Activated CD8-positive, alpha-beta T cell treated with anti-CD3 and anti-CD28 coated beads for 36 hours (primary cell): Measurements from ENCODE around the gene CAMSAP2. TPM values are rescaled to one million over a fixed set of nuclear protein-coding genes. Genes with fewer than 3 reads are reported as not detected.
A peak's percentile ranks its signal among the peaks of the same experiment; 100 is the strongest.

ENCODE experiments used
- ATAC-seq: fragments of 200-7000 bp; cut with Tn5 transposase; one replicate; pipeline ENCODE4 v1.10.0; 2021; ENCODE audit warnings: mild to moderate bottlenecking, moderate library complexity
- CTCF ChIA-PET: fragments of 350-600 bp; sonication (Branson Sonifier 250); formaldehyde crosslinking; loops from one replicate; lab custom pipeline; 2021; ENCODE audit warnings: antibody characterized with exemption; lab: Charles Lee
- POLR2A ChIA-PET: fragments of 350-600 bp; sonication (Branson Sonifier 250); formaldehyde crosslinking; loops from one replicate; lab custom pipeline; 2021; ENCODE audit warnings: antibody characterized with exemption; lab: Charles Lee
- DNase-seq: peaks from one replicate; pipeline ENCODE4 v3.0.0-alpha.2; 2020
- H3K27ac Mint-ChIP-seq: one replicate; pipeline ENCODE4 v1.8.0; 2021; ENCODE audit warnings: mild to moderate bottlenecking, mixed read lengths
- H3K27me3 Mint-ChIP-seq: one replicate; pipeline ENCODE4 v1.8.0; 2021; ENCODE audit warnings: mixed read lengths
- H3K36me3 Mint-ChIP-seq: one replicate; pipeline ENCODE4 v1.8.0; 2021; ENCODE audit warnings: low read depth, mixed read lengths
- H3K4me1 Mint-ChIP-seq: one replicate; pipeline ENCODE4 v1.8.0; 2021; ENCODE audit warnings: low read depth, mixed read lengths
- H3K4me3 Mint-ChIP-seq: one replicate; pipeline ENCODE4 v1.8.0; 2021; ENCODE audit warnings: mild to moderate bottlenecking, moderate library complexity, mixed read lengths
- H3K9me3 Mint-ChIP-seq: one replicate; pipeline ENCODE4 v1.8.0; 2021; ENCODE audit warnings: mixed read lengths
- CTCF ChIP-seq: fragments of 200-600 bp; IDR thresholded peaks from one replicate; pipeline ENCODE4 v1.8.0; 2022; ENCODE audit warnings: antibody characterized with exemption, mild to moderate bottlenecking
- intact Hi-C: fragments of 100-400 bp; cut with micrococcal nuclease; formaldehyde crosslinking; loops from one replicate; pipeline ENCODE4 v1.10.0; 2022
- total RNA-seq, 2 experiments: library from RNA; stranded (reverse); gene quantifications; one replicate each; pipeline ENCODE4 v1.2.3, GENCODE V29; 2021

Gene CAMSAP2
- total RNA-seq, 2 experiments from 2014 or later, result 1.8 to 2.1 TPM

- POLR2A ChIA-PET, result interaction anchor here (1.3 kb wide), 1 partner anchor 14 kb away, joined by 7 read pairs; no protein-coding TSS in a partner anchor
- intact Hi-C loops, result no loop called here
- CTCF ChIA-PET, result interaction anchor here (1.0 kb wide), 1 partner anchor 17 kb away, joined by 4 read pairs; no protein-coding TSS in a partner anchor
- Mint-ChIP-seq H3K27me3 (peaks cover 47% of the 10 kb centered on the region), H3K4me3 (peak overlapping the region; percentile 14), H3K36me3 (no peaks in the 10 kb centered on the region), H3K9me3 (no peaks in the 10 kb centered on the region), H3K4me1 (peaks cover 45% of the 10 kb centered on the region), H3K27ac (no peak overlapping the region)
- DNase-seq (peak; percentile 20), ATAC-seq (no peak)
- no peak for TF ChIP-seq CTCF
Measured at GRCh38 chr1:200873671-200874397, 135.1 kb downstream of the CAMSAP2 start.

GRCh38 chr1:200874694-200875093 is 136.0 kb downstream of the CAMSAP2 start:
- Mint-ChIP-seq H3K27ac (no peak overlapping the region), H3K36me3 (no peaks in the 10 kb centered on the region), H3K27me3 (peaks cover 47% of the 10 kb centered on the region), H3K9me3 (no peaks in the 10 kb centered on the region), H3K4me3 (peak overlapping the region; percentile 22), H3K4me1 (peaks cover 41% of the 10 kb centered on the region)
- no peak for DNase-seq
- CTCF ChIA-PET, result no interaction called here
- TF ChIP-seq CTCF, result no peak
- intact Hi-C loops, result no loop called here
- ATAC-seq, result no peak
- POLR2A ChIA-PET, result interaction anchor here (1.3 kb wide), 1 partner anchor 14 kb away, joined by 7 read pairs; no protein-coding TSS in a partner anchor

GRCh38 chr1:200875416-200875815 is 136.7 kb downstream of the CAMSAP2 start:
- Mint-ChIP-seq H3K9me3 (no peaks in the 10 kb centered on the region), H3K27ac (no peak overlapping the region), H3K27me3 (peaks cover 47% of the 10 kb centered on the region), H3K36me3 (no peaks in the 10 kb centered on the region), H3K4me1 (peaks cover 44% of the 10 kb centered on the region), H3K4me3 (no peak overlapping the region)
- no peak for TF ChIP-seq CTCF
- no peak for ATAC-seq
- ChIA-PET CTCF (interaction anchor here (0.8 to 1.2 kb wide), 2 partner anchors 96 to 104 kb away, joined by 3 read pairs; no protein-coding TSS in a partner anchor), POLR2A (interaction anchor here (1.3 kb wide), 2 partner anchors 9 to 13 kb away, joined by 4 to 7 read pairs; no protein-coding TSS in a partner anchor)
- intact Hi-C loops, result no loop called here
- DNase-seq, result no peak

GRCh38 chr1:200877010-200877409 is 138.3 kb downstream of the CAMSAP2 start:
- Mint-ChIP-seq H3K27me3 (peaks cover 33% of the 10 kb centered on the region), H3K27ac (no peak overlapping the region), H3K4me1 (peaks cover 35% of the 10 kb centered on the region), H3K4me3 (no peak overlapping the region), H3K36me3 (no peaks in the 10 kb centered on the region), H3K9me3 (no peaks in the 10 kb centered on the region)
- CTCF ChIA-PET, result interaction anchor here (0.7 to 2.3 kb wide), 4 partner anchors 11 to 143 kb away, joined by 5 to 12 read pairs (median 6); no protein-coding TSS in a partner anchor
- no peak for TF ChIP-seq CTCF
- POLR2A ChIA-PET, result interaction anchor here (0.7 to 2.1 kb wide), 5 partner anchors 10 to 207 kb away, joined by 3 to 8 read pairs (median 3); partner anchors contain the start of gene DDX59
- DNase-seq, result no peak
- intact Hi-C loops, result no loop called here
- ATAC-seq, result no peak
